Lower leg skin (tissue), 3 donors: Measurements from ENCODE around the gene PNPLA3.
"Not testable (repeated sequence)": the region's sequence is repeated elsewhere in the genome, so short reads cannot be mapped to it uniquely, and the experiment has no call there.

Experiments used
- CTCF ChIP-seq, 3 donors: fragments of 450-650 bp; IDR thresholded peaks; one replicate each; pipeline ENCODE4 v1.5.1; 2016; ENCODE audit warnings: antibody characterized with exemption in 3 of 3, mild to moderate bottlenecking in 3 of 3, moderate library complexity in 2 of 3
- POLR2A ChIP-seq, 2 donors: fragments of 450-650 bp; IDR thresholded peaks; one replicate each; pipeline ENCODE4 v1.6.1; 2016 to 2017; ENCODE audit warnings: antibody characterized with exemption in 2 of 2, mild to moderate bottlenecking in 1 of 2, moderate library complexity in 1 of 2

- not testable (repeated sequence) for TF ChIP-seq CTCF, POLR2A (IDR thresholded peaks at IDR 0.05)
Observed at GRCh38 chr22:43904412-43904811, 19.2 kb upstream of the PNPLA3 start.
